ENCODE data around the gene TM4SF4. TPM values are rescaled to one million over a fixed set of nuclear protein-coding genes. Genes with fewer than 3 reads are reported as not detected.
"Not testable (repeated sequence)": the region's sequence is repeated elsewhere in the genome, so short reads cannot be mapped to it uniquely, and the experiment has no call there.

The TM4SF4 gene
- total RNA-seq, 6 experiments from 2014 or later: 210 to 473 (median 316) TPM

- Histone ChIP-seq H3K27me3 (no peaks in the 10 kb centered on the region), H3K27ac (no peak overlapping the region), H3K4me3 (no peak overlapping the region), H3K36me3 (no peaks in the 10 kb centered on the region), H3K4me1 (no peaks in the 10 kb centered on the region), H3K9me3 (no peaks in the 10 kb centered on the region)
- no peak for DNase-seq
- intact Hi-C loops (cut with DNase I): no loop called here
- ATAC-seq: no peak
- TF ChIP-seq CTCF (IDR thresholded peaks at IDR 0.05) (no peak), POLR2A (IDR thresholded peaks at IDR 0.05) (no peak)
These were observed 35.5 kb upstream of the TM4SF4 start for GRCh38 chr3:149438981-149439380.

DNA sequence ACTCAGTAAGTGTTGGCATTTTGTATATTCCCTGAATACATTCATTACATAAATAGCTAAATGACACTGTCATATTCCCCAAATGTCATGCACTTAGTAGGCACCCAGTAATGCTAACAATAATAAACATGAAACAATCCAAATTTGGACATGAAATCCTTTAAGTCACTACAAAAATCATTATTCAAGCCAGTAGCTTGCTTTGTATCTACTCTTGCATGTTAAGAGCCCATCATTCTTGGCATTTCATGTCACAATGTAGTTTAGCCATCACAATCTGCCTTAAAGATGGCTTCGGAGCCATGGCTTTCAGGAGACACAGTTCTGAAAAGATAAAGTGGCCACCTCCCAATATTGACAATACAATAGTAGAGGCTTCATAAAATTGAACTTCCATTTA is 32.9 kb upstream of the TM4SF4 start:
- no peak for ATAC-seq
- Histone ChIP-seq H3K27ac (no peak overlapping the region), H3K27me3 (no peaks in the 10 kb centered on the region), H3K36me3 (no peaks in the 10 kb centered on the region), H3K4me3 (no peak overlapping the region), H3K4me1 (no peaks in the 10 kb centered on the region), H3K9me3 (no peaks in the 10 kb centered on the region)
- 100% methylated on average over 1 of the region's 1 CpG for WGBS (ENCODE audit: insufficient coverage, low coverage, low lambda C conversion rate, missing lambda C conversion rate)
- intact Hi-C loops (cut with DNase I): no loop called here
- TF ChIP-seq POLR2A (IDR thresholded peaks at IDR 0.05) (no peak), CTCF (IDR thresholded peaks at IDR 0.05) (no peak)
- no peak for DNase-seq

- Histone ChIP-seq H3K4me1 (no peaks in the 10 kb centered on the region), H3K36me3 (no peaks in the 10 kb centered on the region), H3K4me3 (no peak overlapping the region), H3K9me3 (no peaks in the 10 kb centered on the region), H3K27ac (no peak overlapping the region), H3K27me3 (no peaks in the 10 kb centered on the region)
- 52% methylated on average over 1 of the region's 1 CpG for WGBS (ENCODE audit: insufficient coverage, low coverage, low lambda C conversion rate, missing lambda C conversion rate)
- intact Hi-C loops (cut with DNase I): no loop called here
- TF ChIP-seq CTCF (IDR thresholded peaks at IDR 0.05) (no peak), POLR2A (IDR thresholded peaks at IDR 0.05) (no peak)
- ATAC-seq (no peak), DNase-seq (no peak)
These were observed 32.5 kb upstream of the TM4SF4 start for GRCh38 chr3:149442043-149442442.

GRCh38 chr3:149442851-149443544 is 31.5 kb upstream of the TM4SF4 start:
- WGBS (ENCODE audit: insufficient coverage, low coverage, low lambda C conversion rate, missing lambda C conversion rate): 65% methylated on average over 4 of the region's 4 CpGs
- intact Hi-C loops (cut with DNase I): no loop called here
- Histone ChIP-seq H3K27me3 (no peaks in the 10 kb centered on the region), H3K36me3 (no peaks in the 10 kb centered on the region), H3K4me1 (no peaks in the 10 kb centered on the region), H3K4me3 (no peak overlapping the region), H3K27ac (no peak overlapping the region), H3K9me3 (no peaks in the 10 kb centered on the region)
- no peak for TF ChIP-seq POLR2A (IDR thresholded peaks at IDR 0.05)
- no peak for TF ChIP-seq CTCF (IDR thresholded peaks at IDR 0.05)
- no peak for ATAC-seq
- no peak for DNase-seq

DNA sequence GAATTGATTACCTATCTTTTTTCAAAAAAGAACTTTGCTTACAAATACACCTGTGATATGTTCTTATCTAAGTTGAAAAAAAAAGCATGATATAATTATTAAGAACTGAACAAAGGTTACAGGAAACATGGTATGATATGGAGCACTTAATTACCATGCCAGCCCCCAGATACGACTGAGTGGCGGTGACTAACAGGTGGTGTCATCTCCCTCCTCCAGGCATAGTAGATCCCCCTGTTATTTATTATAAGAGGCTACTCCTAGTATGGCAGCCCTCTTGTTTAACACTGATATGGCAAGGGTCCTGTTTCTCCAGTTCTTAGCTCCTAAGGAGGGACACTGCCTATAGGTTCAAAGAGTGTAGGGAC is 31.0 kb upstream of the TM4SF4 start:
- Histone ChIP-seq H3K27me3 (no peaks in the 10 kb centered on the region), H3K9me3 (no peaks in the 10 kb centered on the region), H3K4me1 (no peaks in the 10 kb centered on the region), H3K36me3 (no peaks in the 10 kb centered on the region), H3K4me3 (no peak overlapping the region), H3K27ac (no peak overlapping the region)
- WGBS (ENCODE audit: insufficient coverage, low coverage, low lambda C conversion rate, missing lambda C conversion rate): 85% methylated on average over 2 of the region's 2 CpGs
- no peak for DNase-seq
- TF ChIP-seq CTCF (IDR thresholded peaks at IDR 0.05) (no peak), POLR2A (IDR thresholded peaks at IDR 0.05) (no peak)
- intact Hi-C loops (cut with DNase I): no loop called here
- ATAC-seq: no peak

DNA sequence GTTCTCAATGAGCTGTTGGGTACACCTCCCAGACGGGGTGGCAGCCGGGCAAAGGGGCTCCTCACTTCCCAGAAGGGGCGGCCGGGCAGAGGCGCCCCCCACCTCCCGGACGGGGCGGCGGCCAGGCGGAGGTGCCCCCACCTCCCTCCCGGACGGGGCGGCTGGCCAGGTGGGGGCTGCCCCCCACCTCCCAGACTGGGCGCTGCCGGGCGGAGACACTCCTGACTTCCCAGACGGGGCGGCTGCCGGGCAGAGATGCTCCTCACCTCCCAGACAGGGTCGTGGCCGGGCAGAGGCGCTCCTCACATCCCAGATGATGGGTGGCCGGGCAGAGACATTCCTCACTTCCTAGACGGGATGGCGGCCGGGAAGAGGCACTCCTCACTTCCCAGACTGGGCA is 29.6 kb upstream of the TM4SF4 start:
- not testable (repeated sequence) for H3K9me3 ChIP-seq, DNase-seq
- WGBS (ENCODE audit: insufficient coverage, low coverage, low lambda C conversion rate, missing lambda C conversion rate): no CpG with 5 or more reads among the region's 26 CpGs

More for the DNA sequence above, 29.6 kb upstream of the TM4SF4 start:
- intact Hi-C loops (cut with DNase I); H3K27me3 ChIP-seq; H3K27ac ChIP-seq; H3K4me3 ChIP-seq; H3K36me3 ChIP-seq; H3K4me1 ChIP-seq; ATAC-seq: not testable (repeated sequence)
